GM12892 (cell line): ENCODE data around the gene NAGPA.

ENCODE experiments used
- POLR2A ChIP-seq: IDR thresholded peaks from 2 replicates; pipeline ENCODE4 v1.6.1; 2011; ENCODE audit warnings: low read depth, low read length, control low read depth
- POLR2AphosphoS5 ChIP-seq: IDR thresholded peaks from 2 replicates; pipeline ENCODE4 v1.6.1; 2011; ENCODE audit warnings: low read depth, low read length, control low read depth

- TF ChIP-seq POLR2AphosphoS5 (no peak), POLR2A (no peak)
Observed at GRCh38 chr16:4987580-4988374, 46.0 kb downstream of the NAGPA start.
